ENCODE measurements around the gene PRRT1B.
"Not testable (repeated sequence)": the region's sequence is repeated elsewhere in the genome, so short reads cannot be mapped to it uniquely, and the experiment has no call there.

The PRRT1B gene

DNA sequence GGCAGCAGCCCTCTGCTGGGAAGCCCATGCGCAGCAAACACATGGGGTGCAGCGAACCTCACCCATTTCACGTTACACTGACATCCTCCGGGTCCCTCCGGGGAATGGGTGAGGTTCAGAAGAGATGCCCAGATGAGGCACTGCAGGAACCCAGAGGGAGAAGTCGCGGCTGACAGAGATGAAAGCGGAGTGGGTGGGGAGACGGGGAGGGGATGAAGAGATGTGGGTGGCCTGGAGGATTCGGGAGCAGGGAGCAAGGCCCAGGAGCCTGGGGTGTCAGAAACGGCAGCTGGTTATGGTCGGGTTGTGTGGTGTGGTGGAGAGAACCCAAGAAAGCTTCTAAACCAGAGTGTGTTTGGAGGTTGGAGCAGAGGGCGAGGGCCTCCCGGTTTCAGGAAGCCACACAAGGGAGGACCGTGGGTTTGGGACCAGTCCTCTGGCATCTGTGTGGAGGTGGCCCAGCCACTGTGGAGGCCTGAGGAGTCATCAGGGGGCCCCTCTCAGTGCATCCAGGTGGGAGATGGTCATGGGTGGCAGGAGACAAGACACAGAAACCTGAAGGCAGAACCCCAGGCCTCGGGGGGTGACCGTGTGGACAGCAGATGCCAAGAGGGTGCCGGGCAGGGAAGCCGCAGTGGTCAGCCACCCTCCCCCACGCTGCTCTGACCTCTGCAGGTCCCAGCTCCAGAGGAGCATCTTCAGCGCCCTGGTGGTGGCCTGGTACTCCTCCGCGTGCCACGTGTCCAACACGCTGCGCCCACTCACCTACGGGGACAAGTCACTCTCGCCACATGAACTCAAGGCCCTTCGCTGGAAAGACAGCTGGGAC lies 22.9 kb upstream of the PRRT1B start:
- no peak for DNase-seq (ENCODE audit: low read depth in 2 of 2)

DNA sequence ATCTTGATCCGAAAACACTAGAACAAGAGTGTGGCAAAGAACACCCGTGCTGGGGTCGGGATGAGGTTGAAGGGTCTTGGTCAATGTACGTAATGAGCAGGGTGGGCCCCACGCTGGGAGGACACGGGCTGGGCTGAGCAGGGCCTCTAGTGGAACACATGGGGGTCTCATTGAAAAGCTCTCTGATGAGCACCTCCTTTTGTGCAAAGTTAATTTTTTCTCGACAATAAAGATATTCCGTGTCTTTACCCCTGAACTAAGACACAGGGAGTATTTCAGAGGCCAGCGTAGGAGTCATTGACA lies 22.3 kb upstream of the PRRT1B start:
- DNase-seq (ENCODE audit: low read depth in 2 of 2) = no peak

DNA sequence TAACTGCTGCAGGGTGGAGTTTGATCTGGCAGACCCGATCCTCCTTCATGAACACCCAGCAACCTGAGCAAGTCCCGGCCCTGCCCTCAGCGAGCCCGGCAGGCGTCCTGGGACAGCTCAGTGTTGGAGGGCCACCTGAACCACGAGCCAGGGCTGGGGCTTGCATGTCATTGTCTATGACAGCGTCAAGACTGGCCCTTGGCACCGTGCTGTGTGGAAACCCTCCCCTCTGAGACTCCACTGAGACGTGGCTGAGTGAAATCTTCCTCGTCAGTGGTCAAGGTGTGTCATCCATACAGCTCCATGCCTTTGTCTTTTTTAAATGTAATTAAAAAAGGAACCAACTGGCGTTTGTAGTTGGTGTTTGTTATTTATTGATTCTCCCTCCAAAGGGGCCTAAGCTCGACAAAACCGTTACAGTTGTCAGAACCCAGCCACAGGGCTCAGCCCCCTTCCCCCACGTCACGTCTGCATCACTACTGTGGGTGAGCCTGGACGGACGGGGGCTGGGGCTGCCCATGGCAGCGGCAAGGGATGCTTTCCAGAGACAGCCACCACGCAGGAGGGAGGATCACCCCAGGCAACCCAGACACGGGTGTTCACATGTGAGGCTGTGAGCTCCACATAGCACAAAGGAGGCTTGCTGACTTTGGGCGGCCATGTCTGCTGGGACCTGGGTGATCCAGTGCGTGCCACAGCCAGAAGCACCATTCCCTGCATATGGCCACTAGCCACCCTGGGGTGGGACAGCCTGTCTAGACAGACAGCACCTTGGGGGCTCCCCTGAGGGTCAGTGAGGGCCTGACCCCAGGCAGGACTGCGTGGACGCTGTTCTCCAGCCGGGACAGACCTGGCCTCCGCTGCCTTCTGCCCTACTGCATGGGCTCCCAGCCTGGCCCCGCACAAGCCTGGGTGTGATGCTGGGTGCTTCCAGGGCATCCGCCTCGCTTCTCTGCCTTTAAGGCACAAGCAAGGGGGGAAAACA lies 21.6 kb upstream of the PRRT1B start:
- DNase-seq (ENCODE audit: low read depth in 2 of 2) = no peak

DNA sequence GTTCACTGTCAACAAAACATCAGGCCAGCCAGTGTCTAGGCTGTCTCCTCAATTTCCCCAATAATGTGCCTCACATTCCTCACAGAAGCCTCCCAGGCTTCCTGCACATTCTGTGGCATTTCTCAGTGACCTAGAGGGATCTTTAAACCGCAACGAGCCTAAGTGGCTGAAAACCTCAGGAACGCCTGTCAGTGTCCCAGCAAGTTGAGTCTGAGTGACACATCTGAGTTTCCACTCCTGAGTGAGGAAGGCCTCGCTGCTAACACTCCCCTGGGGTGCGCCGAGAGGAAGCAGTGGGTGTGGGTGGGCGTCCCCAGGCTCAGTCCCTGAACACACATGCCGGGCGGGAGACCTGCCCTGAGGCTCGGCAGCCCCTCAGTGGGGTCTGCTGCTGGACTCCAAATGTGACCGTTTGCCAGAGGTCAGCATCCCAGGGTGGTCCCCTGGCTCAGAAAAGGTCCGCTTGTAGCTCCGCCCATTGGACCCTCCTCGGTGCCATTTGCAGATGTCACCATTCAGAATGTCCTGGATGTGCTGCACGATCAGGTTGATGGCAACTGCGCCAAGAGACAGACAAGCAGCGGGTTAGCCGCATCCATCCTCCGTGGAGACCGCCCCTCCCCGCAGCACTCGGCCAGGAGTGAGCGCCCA lies 20.5 kb upstream of the PRRT1B start:
- DNase-seq (ENCODE audit: low read depth in 2 of 2) = no peak

DNA sequence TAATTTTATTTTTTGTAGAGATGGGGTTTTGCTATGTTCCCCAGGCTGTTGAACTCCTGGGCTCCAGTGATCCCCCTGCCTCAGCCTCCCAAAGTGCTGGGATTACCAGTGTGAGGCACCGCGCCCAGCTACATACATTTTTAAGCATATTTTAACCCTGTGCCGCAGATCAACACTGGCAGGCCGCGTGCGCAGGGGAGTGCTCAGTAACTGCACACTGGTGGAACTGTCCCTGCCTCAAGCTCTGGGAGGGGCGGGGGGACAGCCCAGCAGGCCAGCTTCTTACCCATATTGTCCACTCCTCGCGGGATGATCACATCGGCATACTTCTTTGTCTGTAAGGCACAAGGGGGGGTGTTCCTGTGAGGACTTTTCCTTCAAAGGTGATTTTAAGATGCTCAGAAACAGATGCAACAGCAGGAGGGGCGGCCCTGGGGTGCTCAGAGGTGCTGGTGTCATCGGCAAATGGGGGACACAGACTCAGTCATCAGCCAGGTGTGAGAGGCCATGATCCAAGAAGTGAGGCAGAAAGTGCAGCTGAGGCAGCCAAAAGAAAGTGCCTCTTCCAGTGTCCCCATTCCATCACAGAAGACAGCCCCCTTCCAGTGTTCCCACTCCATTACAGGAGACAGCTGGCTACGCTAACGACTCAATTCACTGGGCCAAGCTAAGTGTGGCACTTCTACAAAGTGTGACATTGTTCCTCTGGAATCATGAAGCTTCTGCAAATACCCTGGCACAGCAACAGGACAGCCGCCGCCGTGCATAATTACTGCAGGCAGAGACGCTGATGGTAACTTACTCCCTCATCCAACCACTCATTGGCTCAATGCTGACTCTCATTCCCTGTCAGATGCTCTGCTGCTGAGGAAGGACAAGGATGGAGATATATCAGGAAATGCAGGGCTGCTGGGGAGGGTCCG lies 19.4 kb upstream of the PRRT1B start:
- DNase-seq (ENCODE audit: low read depth in 2 of 2) = no peak

DNA sequence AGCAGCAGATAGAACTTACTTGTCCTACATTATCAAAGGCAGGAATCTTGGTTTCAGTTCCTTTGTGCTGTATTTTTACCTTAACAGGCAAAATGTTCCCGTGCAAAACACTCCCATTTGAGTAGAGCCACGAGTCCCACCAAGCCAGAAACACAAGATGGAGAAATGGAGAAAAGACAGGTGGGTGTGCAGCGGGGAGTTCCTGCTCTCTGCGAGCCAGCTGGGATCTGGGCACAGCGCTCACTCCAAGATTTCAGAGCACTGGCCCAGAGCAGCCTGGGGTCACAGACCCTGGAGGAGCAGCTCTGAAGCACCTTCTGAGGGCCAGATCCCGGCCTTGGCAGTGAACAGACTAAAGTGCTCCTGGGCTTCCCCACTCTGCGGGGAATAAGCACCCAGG lies 17.1 kb upstream of the PRRT1B start:
- no peak for DNase-seq (ENCODE audit: low read depth in 2 of 2)

DNA sequence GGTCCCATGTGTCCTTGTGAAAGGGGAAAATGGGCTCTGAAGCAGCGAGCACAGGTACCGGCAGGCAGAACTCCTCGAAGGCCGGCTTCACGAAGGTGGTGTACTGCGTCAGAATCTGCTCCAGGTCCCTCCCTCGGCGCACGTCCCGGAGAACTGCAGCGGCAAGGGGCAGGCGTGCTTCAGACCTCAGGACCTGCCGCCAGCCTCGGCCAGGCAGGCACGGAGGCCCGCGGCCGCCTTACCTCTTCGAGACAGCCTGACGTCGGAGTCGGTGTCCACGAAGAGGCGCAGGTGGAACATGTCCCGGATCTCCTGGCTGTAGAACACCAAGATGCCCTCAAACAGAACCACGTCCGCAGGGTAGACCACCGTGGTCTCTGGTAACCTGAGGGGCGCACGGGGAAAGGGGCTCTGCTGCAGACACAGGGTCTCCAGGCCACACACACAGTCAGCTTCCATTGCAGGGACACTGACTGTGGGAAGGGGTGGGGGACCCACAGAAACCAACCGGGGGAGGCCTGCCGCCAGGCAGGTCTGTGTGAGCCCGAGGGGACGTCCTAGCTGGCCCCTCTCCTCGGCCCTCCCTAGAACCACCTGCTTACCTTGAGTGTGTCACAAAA lies 16.3 kb upstream of the PRRT1B start:
- DNase-seq (ENCODE audit: low read depth in 2 of 2) = no peak

DNA sequence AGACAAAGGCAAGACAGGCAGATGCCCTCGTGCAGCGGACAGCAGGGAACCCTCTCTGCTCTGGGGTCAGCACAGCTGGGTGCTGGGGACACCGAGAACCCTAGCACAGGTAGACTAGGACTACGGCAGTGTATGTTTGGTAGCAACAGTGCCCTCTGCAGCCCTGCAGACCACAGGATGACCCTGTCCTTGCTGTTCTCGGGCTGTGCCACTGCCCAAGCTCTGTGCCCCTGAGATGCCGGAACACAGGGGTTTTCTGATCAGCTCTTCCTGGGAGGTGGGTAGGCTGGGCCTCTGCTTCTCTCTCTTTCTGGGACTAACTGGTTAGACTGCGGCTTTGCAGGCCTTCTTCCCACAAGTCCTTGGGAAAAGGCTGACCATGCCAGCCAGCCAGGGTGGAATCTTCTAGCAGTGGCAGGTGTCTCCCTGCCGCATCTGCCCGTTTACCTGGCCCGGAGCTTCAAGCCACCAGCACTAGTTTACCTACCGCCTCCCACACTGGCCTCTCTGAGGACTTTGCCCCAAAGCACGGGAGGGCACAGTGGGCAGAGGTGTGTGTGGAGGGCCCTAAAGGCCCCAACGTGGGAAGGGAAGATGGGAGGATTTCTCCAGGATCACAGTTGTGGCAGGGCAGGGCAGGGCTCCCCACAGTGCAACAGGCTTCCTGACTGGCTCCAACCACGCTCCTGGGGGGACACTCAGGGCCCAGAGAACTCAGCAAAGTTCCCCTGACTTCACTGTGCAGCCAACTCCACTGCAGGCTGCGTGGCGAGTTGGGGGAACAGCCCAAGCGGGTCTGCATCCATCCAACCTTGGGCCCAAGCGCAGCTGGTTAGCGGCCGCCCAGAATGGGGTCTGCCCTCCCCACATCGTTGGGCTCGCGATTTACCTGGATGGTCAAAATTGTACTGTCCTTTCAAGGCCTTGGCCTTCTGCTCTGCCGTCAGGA lies 15.5 kb upstream of the PRRT1B start:
- DNase-seq (ENCODE audit: low read depth in 2 of 2) = no peak

DNA sequence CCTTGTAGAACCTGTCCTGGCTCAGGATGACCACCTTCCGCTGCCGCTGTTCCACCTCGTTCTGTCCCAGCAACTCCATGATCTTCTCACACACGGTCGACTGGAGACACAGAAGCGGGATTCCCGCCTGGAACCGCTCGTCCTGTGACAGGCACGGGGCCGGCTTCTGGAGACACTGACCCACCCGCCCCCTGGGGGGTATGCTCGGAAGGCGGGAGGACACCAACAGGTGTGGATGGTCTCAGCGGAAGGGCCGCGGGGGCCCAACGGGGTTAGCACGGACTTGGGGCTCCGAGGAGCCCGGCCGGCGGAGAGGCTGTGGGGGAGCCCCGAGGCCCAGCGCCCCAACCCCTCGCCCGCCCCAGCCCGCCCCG lies 14.8 kb upstream of the PRRT1B start:
- DNase-seq (ENCODE audit: low read depth in 2 of 2) = no peak

DNA sequence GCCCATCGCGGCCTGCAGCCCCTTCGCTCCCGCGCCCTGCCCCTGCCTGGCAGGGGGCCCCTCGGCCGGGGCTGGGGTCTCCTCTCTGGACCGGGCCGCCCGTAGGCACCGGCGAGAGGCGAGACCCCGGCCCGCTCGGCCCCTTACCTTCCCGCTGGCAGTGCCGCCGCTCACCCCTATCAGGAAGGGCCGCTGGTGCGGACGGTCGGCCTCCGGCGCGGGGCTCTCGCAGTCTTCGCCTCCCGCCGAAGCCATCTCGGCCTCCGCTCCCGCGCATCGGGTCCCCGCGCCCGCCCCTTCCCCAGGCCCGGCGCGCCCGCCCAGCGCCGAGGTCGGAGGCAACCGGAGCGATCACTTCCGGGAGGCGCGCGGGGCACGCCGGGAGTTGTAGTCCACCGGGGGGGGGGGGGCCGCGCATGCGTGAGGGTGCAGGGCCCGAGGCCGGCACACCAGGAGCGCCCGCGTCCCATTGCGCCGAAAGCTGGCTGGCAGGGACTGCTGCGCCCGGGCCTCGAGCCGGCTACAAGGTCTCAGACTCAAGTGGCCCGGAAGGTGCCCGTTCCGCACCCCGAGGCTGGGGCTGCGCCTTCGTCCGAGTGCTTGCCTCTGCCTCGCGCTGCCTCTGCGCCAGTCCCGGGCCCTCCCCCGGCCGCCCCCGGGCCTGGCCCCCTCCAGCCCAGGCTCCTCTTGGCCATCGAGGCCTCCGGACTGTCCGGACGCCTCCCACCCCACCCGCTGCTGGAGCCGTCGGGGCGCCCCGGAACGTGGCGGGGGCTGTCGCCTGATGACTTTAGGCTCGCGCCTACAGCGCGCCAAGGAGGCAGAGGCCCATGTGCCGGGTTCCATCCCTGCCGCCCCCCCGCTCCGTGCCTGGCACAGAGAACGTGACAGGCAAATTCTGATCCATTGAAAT lies 14.1 kb upstream of the PRRT1B start, which contains the start of gene UCK1:
UCK1 (minus strand) TSS at position 344 of the 913 bp plus-strand sequence; CDS start at position 255, 89 bp downstream.
- DNase-seq (ENCODE audit: low read depth in 2 of 2) = peak; percentile 65 to 72

DNA sequence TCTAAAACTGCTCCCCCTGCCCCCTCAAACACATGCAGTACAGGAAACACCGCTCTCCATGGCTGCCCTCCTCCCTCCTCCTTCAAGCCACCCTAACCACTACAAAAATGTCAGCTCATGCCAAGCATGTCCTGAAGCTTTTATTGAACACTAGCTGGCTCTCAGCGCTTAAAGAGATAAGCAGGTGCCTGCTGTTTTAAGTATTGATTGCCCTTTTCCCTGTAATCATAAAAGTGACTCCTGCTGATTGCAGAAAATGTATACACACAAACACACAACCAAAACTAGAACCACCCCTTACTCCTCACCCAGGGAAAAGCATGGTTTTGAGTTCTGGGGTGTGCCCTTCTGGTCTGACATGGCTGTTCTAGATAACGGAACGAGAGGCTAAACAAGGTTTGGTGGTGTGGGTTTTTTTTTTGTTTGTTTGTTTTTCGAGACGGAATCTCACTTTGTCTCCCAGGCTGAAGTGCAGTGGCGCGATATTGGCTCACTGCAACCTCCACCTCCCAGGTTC lies 10.5 kb upstream of the PRRT1B start:
- DNase-seq (ENCODE audit: low read depth in 2 of 2) = no peak

DNA sequence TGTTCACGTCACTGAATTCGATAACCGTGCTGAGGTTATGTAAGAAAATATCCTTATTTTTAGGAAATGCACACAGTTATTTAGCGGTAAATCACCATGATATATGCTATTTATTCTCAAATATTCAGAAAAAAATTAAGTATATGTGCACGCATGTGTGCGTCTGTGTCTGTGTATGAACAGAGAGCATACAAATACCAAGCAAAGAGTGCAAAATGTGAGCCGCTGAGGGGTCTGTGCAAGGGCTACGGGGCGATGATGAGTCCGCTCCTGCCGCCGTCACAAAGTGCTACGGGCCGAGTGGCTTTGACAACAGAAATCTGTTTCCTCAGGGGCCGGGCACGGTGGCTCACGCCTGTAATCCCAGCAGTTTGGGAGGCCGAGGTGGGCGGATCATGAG lies 7.4 kb upstream of the PRRT1B start:
- DNase-seq (ENCODE audit: low read depth in 2 of 2) = no peak

DNA sequence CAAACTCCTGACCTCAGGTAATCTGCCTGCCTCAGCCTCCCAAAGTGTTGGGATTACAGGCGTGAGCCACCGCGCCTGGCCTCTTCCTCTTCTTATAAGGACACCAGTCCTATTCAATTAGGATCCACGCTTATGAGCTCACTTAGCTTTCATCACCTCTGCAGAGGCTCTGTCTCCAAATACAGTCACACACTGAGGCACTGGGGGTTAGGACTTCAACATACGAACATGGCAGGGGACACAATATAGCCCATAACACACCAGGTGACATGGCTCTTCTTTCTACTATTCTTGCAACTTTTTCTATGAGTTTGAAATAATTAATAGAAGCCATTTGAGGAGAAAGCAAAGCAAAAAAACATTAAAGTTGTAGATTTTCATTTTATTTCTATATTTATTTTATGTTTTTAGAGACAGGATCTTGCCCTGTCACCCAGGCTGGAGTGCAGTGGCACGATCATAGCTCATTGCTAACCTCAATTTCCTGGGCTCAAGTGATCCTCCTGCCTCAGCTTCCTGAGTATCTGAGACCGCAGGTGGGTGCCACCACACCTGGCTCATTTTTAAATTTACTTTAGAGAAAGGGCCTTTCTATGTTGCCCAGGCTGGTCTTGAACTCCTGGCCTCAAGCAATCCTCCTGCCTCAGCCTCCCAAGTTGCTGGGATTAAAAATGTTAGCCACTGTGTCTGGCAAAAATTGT lies 6.0 kb upstream of the PRRT1B start:
- no peak for DNase-seq (ENCODE audit: low read depth in 2 of 2)

DNA sequence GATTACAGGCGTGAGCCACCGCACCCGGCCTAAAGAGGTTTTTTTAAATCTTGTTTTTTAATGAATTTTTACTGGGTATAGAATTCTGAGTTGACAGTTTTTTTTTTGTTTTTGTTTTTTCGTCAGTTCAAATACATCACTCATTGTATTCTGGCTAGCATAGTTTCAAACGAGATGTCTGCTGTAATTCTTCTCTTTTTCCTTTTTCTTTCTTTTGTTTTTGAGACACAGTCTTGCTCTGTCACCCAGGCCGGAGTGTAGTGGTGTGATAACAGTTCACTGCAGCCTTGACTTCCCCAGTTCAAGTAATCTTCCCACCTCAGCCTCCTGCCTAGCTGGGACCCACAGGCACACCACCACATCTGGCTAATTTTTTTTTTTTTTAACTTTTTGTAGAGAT lies 2.2 kb upstream of the PRRT1B start:
- no peak for DNase-seq (ENCODE audit: low read depth in 2 of 2)

DNA sequence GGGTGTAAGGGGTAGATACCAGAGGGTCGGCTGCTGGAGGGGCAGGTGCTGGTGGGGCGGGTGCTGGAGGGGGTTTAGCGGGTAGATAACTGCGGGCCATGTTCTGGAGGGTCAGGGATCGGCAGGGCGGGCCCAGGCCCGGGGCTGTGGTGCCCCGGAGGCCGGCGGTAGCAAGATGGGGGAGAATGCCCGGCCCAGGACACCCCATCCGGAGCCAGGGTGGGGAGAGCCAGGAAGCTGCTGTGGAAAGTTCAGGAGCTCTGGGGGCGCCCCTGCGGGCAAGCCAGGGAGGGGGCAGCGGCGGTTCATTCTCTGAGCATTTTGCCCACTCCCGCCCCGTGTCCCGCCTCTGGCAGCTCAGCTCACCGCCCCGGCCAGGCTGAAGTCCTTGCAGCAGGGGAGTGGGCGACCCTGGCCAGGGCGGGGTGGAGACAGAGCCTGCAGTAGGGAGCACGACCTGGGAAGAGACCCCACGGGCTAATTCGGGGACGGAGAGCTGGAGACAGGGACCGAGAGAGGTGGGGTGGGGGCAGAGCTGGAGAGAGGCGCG lies 538 bp downstream of the PRRT1B start:
- DNase-seq (ENCODE audit: low read depth in 2 of 2) = no peak

DNA sequence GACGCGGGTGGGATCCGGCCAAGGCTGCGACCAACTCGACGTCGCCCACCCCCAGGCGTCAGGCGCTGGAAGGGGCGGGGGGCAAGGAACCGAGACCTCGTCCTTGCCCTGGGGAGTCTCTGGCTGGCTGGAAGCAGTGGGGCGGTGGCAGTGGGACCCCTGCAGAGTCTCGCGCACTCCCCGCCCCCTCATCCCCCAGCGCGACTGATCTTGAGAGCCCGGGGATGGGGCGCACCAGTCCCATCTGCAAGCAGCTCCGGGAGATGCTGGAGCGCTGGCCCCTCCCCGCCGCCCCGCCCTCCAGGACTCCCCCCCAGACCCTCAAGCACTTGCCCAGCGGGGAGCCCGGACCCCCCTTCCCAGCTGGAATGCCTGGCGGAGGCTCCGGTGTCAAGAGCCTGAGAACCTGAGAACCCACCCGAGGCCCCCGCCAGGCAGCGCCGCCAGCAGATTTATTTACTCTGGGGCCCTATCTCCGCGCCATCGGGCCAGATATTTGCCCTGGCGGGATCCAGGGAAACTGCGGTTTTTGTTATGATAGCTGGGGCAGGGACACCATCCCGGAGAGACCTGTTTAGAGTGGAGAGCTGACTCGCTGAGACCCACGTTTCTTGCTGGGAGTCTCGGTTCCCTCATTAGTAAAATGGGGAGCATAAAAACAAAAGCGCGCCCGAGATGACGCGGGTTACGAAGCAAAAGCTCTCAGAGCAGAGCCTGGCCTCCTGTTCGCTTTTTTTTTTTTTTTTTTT lies 1.2 kb downstream of the PRRT1B start:
- DNase-seq (ENCODE audit: low read depth in 2 of 2) = no peak

DNA sequence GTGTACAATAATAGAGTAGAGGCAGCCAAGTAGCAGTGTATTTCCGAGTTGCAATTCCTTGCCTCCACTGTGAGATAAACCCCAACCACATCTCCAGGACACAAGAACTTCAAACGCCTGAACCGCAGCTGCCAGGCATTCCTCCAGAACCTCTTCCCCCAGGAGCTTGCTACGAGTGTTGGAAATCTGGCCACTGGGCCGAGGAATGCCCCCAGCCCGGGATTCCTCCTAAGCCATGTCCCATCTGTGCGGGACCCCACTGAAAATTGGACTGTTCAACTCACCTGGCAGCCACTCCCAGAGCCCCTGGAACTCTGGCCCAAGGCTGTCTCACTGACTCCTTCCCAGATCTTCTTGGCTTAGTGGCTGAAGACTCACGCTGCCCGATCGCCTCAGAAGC lies 3.9 kb downstream of the PRRT1B start:
- not testable (repeated sequence) for DNase-seq (ENCODE audit: low read depth in 2 of 2)
